Neural cell (in vitro differentiated cells): ENCODE results near the gene SCTR. TPM values are rescaled to one million over a fixed set of nuclear protein-coding genes. Genes with fewer than 3 reads are reported as not detected.

Experiments used
- H2AFZ ChIP-seq: fragments of 200-600, 300-800 bp; sonication (generic), shearing (Covaris generic); 2 replicates; pipeline ENCODE4 v1.6.0; 2014; ENCODE audit warnings: low read depth, mild to moderate bottlenecking, antibody characterized with exemption, low read length, moderate library complexity
- H3F3A ChIP-seq: fragments of 200-600 bp; shearing (Covaris generic); 2 replicates; pipeline ENCODE4 v1.6.1; 2016; ENCODE audit warnings: mild to moderate bottlenecking, moderate library complexity, mixed read lengths, antibody characterized with exemption, low read length; ENCODE audit not compliant: insufficient read depth, poor library complexity, severe bottlenecking
- H3K27ac ChIP-seq: fragments of 200-600, 300-800 bp; sonication (generic), shearing (Covaris generic); 2 replicates; pipeline ENCODE4 v1.5.1; 2014; ENCODE audit warnings: mild to moderate bottlenecking, low read length, moderate library complexity
- H3K27me3 ChIP-seq: fragments of 300-800, 200-600 bp; sonication (generic), shearing (Covaris generic); 2 replicates; pipeline ENCODE4 v1.6.0; 2014; ENCODE audit warnings: mild to moderate bottlenecking, low read depth, low read length, moderate library complexity; ENCODE audit not compliant: insufficient read depth
- H3K36me3 ChIP-seq: fragments of 300-800, 200-600 bp; sonication (generic), shearing (Covaris generic); 2 replicates; pipeline ENCODE4 v1.5.1; 2014; ENCODE audit warnings: mild to moderate bottlenecking, antibody characterized with exemption, low read length, moderate library complexity; ENCODE audit not compliant: insufficient read depth
- H3K4me2 ChIP-seq: fragments of 300-800, 200-600 bp; sonication (generic), shearing (Covaris generic); 2 replicates; pipeline ENCODE4 v1.6.0; 2014; ENCODE audit warnings: mild to moderate bottlenecking, low read length
- H3K4me3 ChIP-seq: fragments of 300-800, 200-600 bp; sonication (generic), shearing (Covaris generic); 2 replicates; pipeline ENCODE4 v1.5.1; 2014; ENCODE audit warnings: mild to moderate bottlenecking, low read length, moderate library complexity
- H3K79me2 ChIP-seq: fragments of 200-600 bp; shearing (Covaris generic); replicated peaks from 2 replicates; pipeline ENCODE4 v1.6.0; 2014; ENCODE audit warnings: mild to moderate bottlenecking, low read length, moderate library complexity; ENCODE audit not compliant: insufficient read depth
- H3K9ac ChIP-seq: fragments of 300-800, 200-600 bp; sonication (generic), shearing (Covaris generic); 2 replicates; pipeline ENCODE4 v1.6.1; 2016; ENCODE audit warnings: mild to moderate bottlenecking, low read length, mixed read lengths
- H3K9me2 ChIP-seq: fragments of 200-600 bp; shearing (Covaris generic); 2 replicates; pipeline ENCODE4 v1.6.1; 2016; ENCODE audit warnings: mild to moderate bottlenecking, low read length, mixed read lengths; ENCODE audit not compliant: insufficient read depth
- H3K9me3 ChIP-seq: fragments of 200-600, 300-800 bp; sonication (generic), shearing (Covaris generic); 2 replicates; pipeline ENCODE4 v1.6.1; 2016; ENCODE audit warnings: mild to moderate bottlenecking, mixed run types, low read length, moderate library complexity, mixed read lengths
- H4K20me1 ChIP-seq: fragments of 200-600 bp; shearing (Covaris generic); 2 replicates; pipeline ENCODE4 v1.6.1; 2016; ENCODE audit warnings: mild to moderate bottlenecking, mixed run types; ENCODE audit not compliant: insufficient read depth
- CTCF ChIP-seq: fragments of 450-650 bp; IDR thresholded peaks from 2 replicates; pipeline ENCODE4 v1.5.1; 2014; ENCODE audit warnings: antibody characterized with exemption, mild to moderate bottlenecking, moderate library complexity; ENCODE audit not compliant: poor library complexity, severe bottlenecking
- EP300 ChIP-seq: fragments of 450-650 bp; conservative IDR thresholded peaks from 2 replicates; pipeline ENCODE4 v1.6.1; 2014; ENCODE audit warnings: antibody characterized with exemption, mild to moderate bottlenecking, moderate library complexity; ENCODE audit not compliant: poor library complexity, severe bottlenecking
- EZH2 ChIP-seq: fragments of 200-600, 300-800 bp; shearing (Covaris generic), sonication (generic); IDR thresholded peaks from 2 replicates; pipeline ENCODE4 v1.6.1; 2014; ENCODE audit warnings: antibody characterized with exemption, low read length, borderline replicate concordance, mild to moderate bottlenecking; ENCODE audit not compliant: insufficient read depth, poor library complexity, severe bottlenecking
- MXI1 ChIP-seq: fragments of 450-650 bp; conservative IDR thresholded peaks from 2 replicates; pipeline ENCODE4 v1.6.1; 2014; ENCODE audit warnings: antibody characterized with exemption, mild to moderate bottlenecking; ENCODE audit not compliant: poor library complexity, severe bottlenecking
- POLR2AphosphoS5 ChIP-seq: IDR thresholded peaks from 2 replicates; pipeline ENCODE4 v1.6.1; 2012
- RAD21 ChIP-seq: fragments of 450-650 bp; conservative IDR thresholded peaks from 2 replicates; pipeline ENCODE4 v1.6.1; 2014; ENCODE audit warnings: antibody characterized with exemption, mild to moderate bottlenecking, moderate library complexity
- REST ChIP-seq: IDR thresholded peaks from 2 replicates; pipeline ENCODE4 v1.6.1; 2012; ENCODE audit warnings: borderline replicate concordance
- SMC3 ChIP-seq: fragments of 450-650 bp; conservative IDR thresholded peaks from 2 replicates; pipeline ENCODE4 v1.6.1; 2014; ENCODE audit warnings: antibody characterized with exemption, mild to moderate bottlenecking, moderate library complexity; ENCODE audit not compliant: poor library complexity
- TAF1 ChIP-seq: IDR thresholded peaks from 2 replicates; pipeline ENCODE4 v1.6.1; 2012; ENCODE audit warnings: low read depth
- polyA plus RNA-seq: library from polyadenylated mRNA; depleted of rRNA; stranded (reverse); fragments of >200 nt; gene quantifications from 2 replicates; pipeline ENCODE4 v1.2.3, GENCODE V29; 2014

Gene SCTR
- polyA plus RNA-seq, 1 donor from 2014 or later: 0.12 TPM

- Histone ChIP-seq H3K4me3 (no peak overlapping the region), H3F3A (no peaks in the 10 kb centered on the region), H3K4me2 (no peak overlapping the region), H3K9me3 (no peaks in the 10 kb centered on the region), H3K79me2 (no peaks in the 10 kb centered on the region), H3K36me3 (no peaks in the 10 kb centered on the region), H4K20me1 (no peaks in the 10 kb centered on the region), H2AFZ (no peak overlapping the region), H3K27me3 (peaks cover 34% of the 10 kb centered on the region), H3K9me2 (no peaks in the 10 kb centered on the region), H3K27ac (no peak overlapping the region), H3K9ac (no peak overlapping the region)
- TF ChIP-seq POLR2AphosphoS5 (no peak), MXI1 (no peak), CTCF (no peak), REST (no peak), EP300 (no peak), SMC3 (no peak), EZH2 (no peak)
Observed at GRCh38 chr2:119429225-119429981, 94.9 kb downstream of the SCTR start.

GRCh38 chr2:119428488-119429224 is 95.6 kb downstream of the SCTR start:
- H3K4me2 ChIP-seq: no peak overlapping the region
- H3K27ac ChIP-seq: no peak overlapping the region
- H3K27me3 ChIP-seq: peaks cover 34% of the 10 kb centered on the region
- no peaks in the 10 kb centered on the region for H3K36me3 ChIP-seq
- H2AFZ ChIP-seq: no peak overlapping the region
- no peaks in the 10 kb centered on the region for H4K20me1 ChIP-seq
- H3K9me2 ChIP-seq: no peaks in the 10 kb centered on the region
- no peak overlapping the region for H3K9ac ChIP-seq
- H3K9me3 ChIP-seq: no peaks in the 10 kb centered on the region
- TF ChIP-seq MXI1: no peak
- TF ChIP-seq EP300: no peak
- TF ChIP-seq POLR2AphosphoS5: no peak
- no peak for TF ChIP-seq EZH2
- no peak for TF ChIP-seq CTCF
- TF ChIP-seq SMC3: no peak
- no peak for TF ChIP-seq TAF1
- no peak for TF ChIP-seq RAD21
- no peak for TF ChIP-seq REST
- H3K79me2 ChIP-seq: no peaks in the 10 kb centered on the region
- H3F3A ChIP-seq: no peaks in the 10 kb centered on the region
- H3K4me3 ChIP-seq: no peak overlapping the region
